Measurements from ENCODE around the gene VAMP8. TPM values are rescaled to one million over a fixed set of nuclear protein-coding genes. Genes with fewer than 3 reads are reported as not detected.
"Not testable (repeated sequence)": the region's sequence is repeated elsewhere in the genome, so short reads cannot be mapped to it uniquely, and the experiment has no call there.

The VAMP8 gene
- total RNA-seq, 1 donor from 2014 or later: 152 TPM

- no peak for DNase-seq (ENCODE audit: low read depth)
- no peak for TF ChIP-seq CTCF (conservative IDR thresholded peaks at IDR 0.05; ENCODE audit: low read depth, low read length)
Observed at GRCh38 chr2:85611705-85612587, 34.6 kb downstream of the VAMP8 start, which contains the start of gene C2orf68. Gene C2orf68 (minus strand): TSS chr2:85612066. CDS start chr2:85611984, 82 bp downstream.

DNA sequence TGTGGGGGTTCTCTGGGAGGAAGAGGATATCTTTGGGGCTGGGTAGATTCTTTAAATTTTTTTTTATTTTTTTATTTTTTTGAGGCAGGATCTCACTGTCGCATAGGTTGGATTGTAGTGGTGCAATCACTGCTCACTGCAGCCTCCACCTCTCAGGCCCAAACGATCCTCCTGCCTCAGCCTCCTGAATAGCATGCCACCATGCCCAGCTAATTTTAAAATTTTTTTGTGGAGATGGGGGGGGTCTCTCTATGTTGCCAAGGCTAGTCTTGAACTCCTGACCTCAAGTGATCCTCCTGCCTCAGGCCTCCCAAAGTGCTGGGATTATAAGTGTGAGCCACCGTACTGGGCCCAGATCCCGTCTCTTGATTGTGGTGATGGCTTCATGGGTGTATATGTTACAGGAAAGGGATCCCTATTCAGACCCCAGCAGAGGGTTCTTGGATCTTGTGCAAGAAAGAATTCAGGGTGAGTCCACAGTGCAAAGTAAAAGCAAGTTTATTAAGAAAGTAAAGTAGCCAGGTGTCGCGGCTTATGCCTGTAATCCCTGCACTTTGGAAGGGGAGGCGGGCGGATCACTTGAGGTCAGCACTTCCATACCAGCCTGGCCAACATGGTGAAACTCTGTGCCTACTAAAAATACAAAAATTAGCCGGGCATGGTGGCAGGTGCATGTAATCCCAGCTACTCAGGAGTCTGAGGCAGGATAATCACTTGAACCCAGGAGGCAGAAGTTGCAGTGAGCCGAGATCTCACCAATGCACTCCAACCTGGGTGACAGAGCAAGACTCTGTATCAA is 36.5 kb downstream of the VAMP8 start:
- H3K4me3 ChIP-seq (ENCODE audit: low read depth, low read length): no peak overlapping the region
- TF ChIP-seq CTCF (conservative IDR thresholded peaks at IDR 0.05; ENCODE audit: low read depth, low read length): no peak
- DNase-seq (ENCODE audit: low read depth): no peak

More at GRCh38 chr2:85611705-85612587, 34.6 kb downstream of the VAMP8 start, which contains the start of gene C2orf68:
- peak within 1 kb of the TSS; percentile 91 for H3K4me3 ChIP-seq (ENCODE audit: low read depth, low read length)

DNA sequence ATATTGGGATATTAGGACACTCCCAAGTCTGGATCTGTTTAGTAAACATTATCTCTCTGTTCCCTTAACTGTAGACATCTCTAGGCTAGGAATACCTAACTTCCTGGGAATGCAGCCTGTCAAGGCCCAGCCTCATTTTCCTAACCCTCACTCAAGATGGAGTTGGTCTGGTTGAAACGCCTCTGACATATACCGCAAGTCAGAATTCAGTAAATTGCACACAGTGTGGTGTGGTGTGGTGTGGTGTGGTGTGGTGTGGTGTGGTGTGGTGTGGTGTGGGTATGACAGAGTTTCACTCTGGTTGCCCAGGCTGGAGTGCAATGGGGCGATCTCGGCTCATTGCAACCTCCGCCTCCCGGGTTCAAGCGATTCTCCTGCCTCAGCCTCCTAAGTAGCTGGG is 37.4 kb downstream of the VAMP8 start:
- DNase-seq (ENCODE audit: low read depth); H3K4me3 ChIP-seq (ENCODE audit: low read depth, low read length): not testable (repeated sequence)

- no peak for TF ChIP-seq CTCF (conservative IDR thresholded peaks at IDR 0.05; ENCODE audit: low read depth, low read length)
Observed at GRCh38 chr2:85615413-85615728, 38.0 kb downstream of the VAMP8 start.

GRCh38 chr2:85617723-85618122 is 40.3 kb downstream of the VAMP8 start:
- peak overlapping the region; percentile 93 for H3K4me3 ChIP-seq (ENCODE audit: low read depth, low read length)
- not testable (repeated sequence) for DNase-seq (ENCODE audit: low read depth)

More at GRCh38 chr2:85615413-85615728, 38.0 kb downstream of the VAMP8 start:
- no peak overlapping the region for H3K4me3 ChIP-seq (ENCODE audit: low read depth, low read length)
- DNase-seq (ENCODE audit: low read depth): no peak

GRCh38 chr2:85619617-85620016 is 42.2 kb downstream of the VAMP8 start:
- no peak for TF ChIP-seq CTCF (conservative IDR thresholded peaks at IDR 0.05; ENCODE audit: low read depth, low read length)
- no peak for DNase-seq (ENCODE audit: low read depth)
- no peak overlapping the region for H3K4me3 ChIP-seq (ENCODE audit: low read depth, low read length)

DNA sequence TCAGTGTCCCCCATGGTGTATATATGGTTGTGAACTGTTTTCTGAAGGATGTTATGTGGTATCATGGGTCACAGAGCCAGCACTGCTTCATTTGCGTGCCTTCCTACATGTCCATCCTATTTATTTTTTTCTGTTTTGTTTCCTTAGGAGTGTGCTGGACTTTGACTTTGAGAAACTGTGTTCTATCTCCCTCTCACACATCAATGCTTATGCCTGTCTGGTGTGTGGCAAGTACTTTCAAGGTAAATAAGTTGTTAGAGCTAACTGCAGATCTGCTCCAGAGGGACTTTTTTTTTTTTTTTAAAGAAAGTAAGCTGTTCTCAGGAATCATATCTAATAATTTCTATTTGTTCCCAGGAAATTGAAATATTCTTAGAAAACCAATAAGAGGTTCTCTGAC is 44.0 kb downstream of the VAMP8 start:
- no peak overlapping the region for H3K4me3 ChIP-seq (ENCODE audit: low read depth, low read length)
- no peak for TF ChIP-seq CTCF (conservative IDR thresholded peaks at IDR 0.05; ENCODE audit: low read depth, low read length)
- DNase-seq (ENCODE audit: low read depth): no peak
